GM19467 (cell line): ENCODE measurements around the gene IFIT2.
"Not testable (repeated sequence)": the region's sequence is repeated elsewhere in the genome, so short reads cannot be mapped to it uniquely, and the experiment has no call there.

ENCODE experiments used
- ATAC-seq: cut with Tn5 transposase; IDR thresholded peaks from one replicate; pipeline ENCODE4 v1.9.1; 2021; ENCODE audit warnings: mild to moderate bottlenecking, moderate library complexity; ENCODE audit not compliant: unreplicated experiment

IFIT2 gene, protein sequence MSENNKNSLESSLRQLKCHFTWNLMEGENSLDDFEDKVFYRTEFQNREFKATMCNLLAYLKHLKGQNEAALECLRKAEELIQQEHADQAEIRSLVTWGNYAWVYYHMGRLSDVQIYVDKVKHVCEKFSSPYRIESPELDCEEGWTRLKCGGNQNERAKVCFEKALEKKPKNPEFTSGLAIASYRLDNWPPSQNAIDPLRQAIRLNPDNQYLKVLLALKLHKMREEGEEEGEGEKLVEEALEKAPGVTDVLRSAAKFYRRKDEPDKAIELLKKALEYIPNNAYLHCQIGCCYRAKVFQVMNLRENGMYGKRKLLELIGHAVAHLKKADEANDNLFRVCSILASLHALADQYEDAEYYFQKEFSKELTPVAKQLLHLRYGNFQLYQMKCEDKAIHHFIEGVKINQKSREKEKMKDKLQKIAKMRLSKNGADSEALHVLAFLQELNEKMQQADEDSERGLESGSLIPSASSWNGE

DNA sequence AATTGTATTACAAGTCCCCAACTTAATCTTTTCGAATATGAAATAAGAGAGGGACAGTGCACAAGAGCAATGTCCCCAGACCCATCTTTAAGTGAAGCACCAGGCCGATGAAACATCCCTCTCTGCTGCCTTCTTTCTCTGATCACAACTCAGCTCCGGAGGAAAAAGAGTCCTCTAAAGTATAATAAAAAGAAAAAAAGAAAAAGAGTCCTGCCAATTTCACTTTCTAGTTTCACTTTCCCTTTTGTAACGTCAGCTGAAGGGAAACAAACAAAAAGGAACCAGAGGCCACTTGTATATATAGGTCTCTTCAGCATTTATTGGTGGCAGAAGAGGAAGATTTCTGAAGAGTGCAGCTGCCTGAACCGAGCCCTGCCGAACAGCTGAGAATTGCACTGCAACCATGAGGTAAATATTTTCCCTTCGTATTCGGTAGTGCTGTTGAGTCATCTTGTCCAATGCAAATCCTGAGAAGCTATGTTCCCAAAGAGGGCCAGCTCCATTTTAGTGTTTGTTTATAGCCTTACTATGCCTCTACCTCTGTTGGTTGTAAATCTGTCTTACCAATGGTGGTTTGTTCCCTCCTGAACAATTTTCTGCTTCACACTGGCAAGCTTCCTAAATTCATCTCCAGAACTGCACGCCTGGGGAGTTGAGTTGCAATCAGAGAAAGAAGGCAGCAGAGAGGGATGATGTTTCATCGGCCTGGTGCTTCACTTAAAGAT, at the start of gene IFIT2:
TSS of gene IFIT2 (plus strand) at position 326 of the 725 bp plus-strand sequence. CDS start at position 404, 78 bp downstream.
- ATAC-seq: peak; percentile 64

- ATAC-seq: no peak
These were observed 49.6 kb upstream of the IFIT2 start for GRCh38 chr10:89252225-89252585.

DNA sequence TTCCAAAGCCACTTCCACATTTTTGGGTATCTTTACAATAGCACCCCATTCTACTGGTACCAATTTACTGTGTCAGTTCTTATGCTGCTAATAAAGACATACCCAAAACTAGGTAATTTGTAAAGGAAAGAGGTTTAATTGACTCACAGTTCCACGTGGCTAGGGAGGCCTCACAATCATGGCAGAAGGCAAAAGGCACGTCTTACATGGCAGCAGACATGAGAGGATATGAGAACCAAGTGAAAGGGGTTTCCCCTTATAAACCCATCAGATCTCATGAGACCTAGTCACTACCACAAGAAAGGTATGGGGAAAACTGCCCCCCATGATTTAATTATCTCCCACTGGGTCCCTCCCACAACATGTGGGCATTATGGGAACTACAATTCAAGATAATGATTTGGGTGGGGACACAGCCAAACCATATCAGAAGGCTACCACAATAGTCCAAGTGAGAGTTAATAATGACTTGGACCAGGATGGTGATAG, 46.7 kb upstream of the IFIT2 start:
- ATAC-seq: not testable (repeated sequence)

DNA sequence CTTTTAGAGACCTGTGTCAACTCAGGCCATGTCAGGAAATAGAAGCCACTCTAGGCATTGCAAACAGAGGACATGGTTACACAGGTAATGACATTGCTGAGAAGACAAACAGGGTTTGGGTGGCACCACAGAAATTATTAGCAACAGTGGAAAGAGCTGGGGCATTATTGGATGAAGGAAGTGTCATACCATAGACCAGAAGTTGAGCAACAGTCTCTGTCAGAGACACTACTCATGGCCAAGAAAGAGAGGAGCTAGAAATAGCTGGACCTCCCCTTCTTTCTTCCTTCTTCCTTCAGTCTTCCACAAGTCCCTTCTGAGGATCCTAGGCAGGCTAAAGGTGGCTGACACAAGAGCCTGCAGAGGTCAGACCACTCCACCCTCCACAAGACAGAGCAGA, 46.1 kb upstream of the IFIT2 start:
- no peak for ATAC-seq

DNA sequence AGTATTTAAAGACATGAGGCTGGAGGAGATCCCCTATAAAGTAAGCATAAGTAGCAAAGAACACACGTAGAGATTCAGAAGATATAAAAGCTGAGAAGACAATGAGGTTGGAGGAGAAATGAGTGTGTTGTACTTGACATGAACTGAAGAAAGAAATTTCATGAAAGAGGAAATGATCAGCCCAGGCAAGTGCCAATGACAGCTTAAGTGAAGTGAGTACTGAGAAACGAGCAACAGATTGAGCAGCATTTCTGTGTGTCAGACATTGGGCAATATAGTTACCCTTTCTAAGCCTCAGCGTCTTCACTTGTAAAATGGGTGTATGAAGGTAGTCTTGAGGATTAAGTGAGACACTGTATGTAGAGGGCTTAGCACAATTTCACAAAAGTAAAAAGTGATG, 45.5 kb upstream of the IFIT2 start:
- no peak for ATAC-seq

GRCh38 chr10:89256962-89257361, 44.9 kb upstream of the IFIT2 start:
- ATAC-seq: no peak

DNA sequence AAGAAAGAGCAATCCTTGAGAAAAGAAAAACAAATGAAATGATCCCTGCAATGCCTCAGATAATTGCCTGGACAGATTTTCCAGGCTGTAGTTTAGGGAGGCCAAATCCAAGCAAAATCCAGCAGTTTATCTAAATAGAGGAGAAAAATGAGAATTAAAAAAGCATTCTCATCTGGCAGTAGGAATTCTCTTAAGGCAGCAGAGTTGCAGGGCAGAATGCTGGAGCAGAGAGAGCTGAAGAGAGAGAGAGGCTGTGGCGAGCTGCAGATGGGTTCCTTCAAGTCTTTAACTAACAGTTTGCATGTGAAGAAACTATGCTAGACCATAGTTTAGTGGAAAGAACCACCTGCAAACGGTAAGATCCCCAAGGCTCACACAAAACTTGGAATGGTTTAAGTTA, 44.3 kb upstream of the IFIT2 start:
- ATAC-seq: no peak

GRCh38 chr10:89258881-89259280, 43.0 kb upstream of the IFIT2 start:
- ATAC-seq: no peak

GRCh38 chr10:89262086-89263051, 39.5 kb upstream of the IFIT2 start:
- no peak for ATAC-seq

GRCh38 chr10:89263091-89263490, 38.8 kb upstream of the IFIT2 start:
- ATAC-seq: no peak

- no peak for ATAC-seq
These were observed 38.3 kb upstream of the IFIT2 start for GRCh38 chr10:89263531-89263930.

GRCh38 chr10:89266721-89267453, 35.0 kb upstream of the IFIT2 start:
- ATAC-seq: no peak

DNA sequence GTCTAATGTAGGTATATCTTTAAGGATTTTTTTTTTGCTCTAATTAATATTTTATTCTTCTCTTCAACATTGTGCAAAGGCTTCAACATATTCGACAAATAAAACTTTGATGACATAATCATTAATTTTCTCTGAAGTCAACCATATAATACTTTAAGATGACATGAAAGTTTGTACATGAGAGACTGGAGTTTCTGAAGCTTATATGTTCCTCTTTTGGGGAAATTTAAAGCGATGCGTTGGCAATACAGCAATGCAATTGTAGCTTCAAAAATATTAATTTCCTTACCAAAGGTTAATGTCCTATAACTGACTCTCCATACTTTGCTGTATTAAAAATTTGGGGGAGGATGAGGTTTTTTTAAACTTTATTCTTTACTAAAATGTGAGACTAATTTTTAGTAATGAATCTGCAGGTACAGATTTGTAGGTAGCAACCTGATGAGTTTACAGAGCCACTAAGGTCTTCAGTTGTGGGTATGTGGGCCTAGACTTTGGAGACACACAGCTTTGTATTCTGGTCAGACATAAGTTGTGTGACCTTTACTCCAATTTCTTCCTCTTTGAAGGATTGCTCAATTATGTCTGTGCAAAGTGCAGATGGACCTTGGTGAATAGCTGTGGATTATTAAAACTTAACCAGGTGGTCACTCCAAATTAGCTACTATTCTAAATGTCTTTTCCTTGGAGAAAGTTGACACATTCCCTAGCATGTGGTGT, 32.3 kb upstream of the IFIT2 start:
- ATAC-seq: no peak

GRCh38 chr10:89270153-89270483, 31.7 kb upstream of the IFIT2 start:
- ATAC-seq: no peak

DNA sequence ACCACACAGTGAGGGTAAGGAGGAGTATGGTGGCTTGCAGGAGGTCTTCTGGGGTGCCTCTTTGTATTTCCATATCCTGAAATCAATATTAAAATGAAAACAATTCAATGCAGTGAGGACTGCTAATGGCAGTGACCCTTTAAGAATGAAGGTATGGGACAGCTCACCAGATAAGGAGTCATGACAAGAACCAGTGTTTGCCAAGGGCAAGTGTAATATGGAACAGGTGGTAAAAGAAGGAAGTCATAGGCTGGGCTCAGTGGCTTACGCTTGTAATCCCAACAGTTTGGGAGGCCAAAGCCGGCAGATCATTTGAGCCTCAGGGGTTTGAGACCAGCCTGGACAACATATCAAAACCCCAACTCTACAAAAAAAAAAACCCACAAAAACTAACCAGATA, 30.3 kb upstream of the IFIT2 start:
- ATAC-seq: no peak

- no peak for ATAC-seq
These were observed 28.2 kb upstream of the IFIT2 start for GRCh38 chr10:89273680-89274079.

- ATAC-seq: no peak
These were observed 26.9 kb upstream of the IFIT2 start for GRCh38 chr10:89274928-89275327.

- no peak for ATAC-seq
These were observed 26.5 kb upstream of the IFIT2 start for GRCh38 chr10:89275383-89275782.

DNA sequence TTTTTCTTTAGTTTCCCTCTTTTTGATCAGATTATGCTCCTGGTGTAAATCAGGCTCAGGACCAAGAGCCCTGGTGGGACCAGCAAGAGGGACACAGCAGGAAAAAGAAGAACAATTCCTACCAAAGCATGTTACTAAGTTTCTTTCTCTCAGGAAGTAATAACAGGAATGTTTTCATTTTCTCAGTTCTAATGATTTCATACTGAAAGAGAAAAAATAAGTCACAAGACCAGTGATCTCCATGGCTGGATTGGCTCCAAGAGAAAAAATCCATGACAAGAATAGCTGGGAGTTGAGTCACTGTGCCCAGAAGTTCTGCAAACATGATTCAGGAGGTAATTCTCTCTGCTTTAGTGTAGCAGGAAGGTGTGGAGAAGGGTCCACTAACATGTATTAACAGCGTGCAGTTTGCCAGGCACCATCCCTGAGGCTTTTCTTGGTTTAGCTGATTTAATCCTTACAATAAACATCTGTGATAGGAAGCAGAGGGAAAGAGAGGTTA, 23.8 kb upstream of the IFIT2 start:
- ATAC-seq: no peak
